ENCODE measurements around the gene PIK3AP1.

GRCh38 chr10:96768136-96768535 lies 47.8 kb upstream of the PIK3AP1 start:
- TF ChIP-seq FOXP2 (optimal IDR thresholded peaks at IDR 0.05; ENCODE audit: control extremely low read depth, extremely low read length, insufficient read depth): no peak
- TF ChIP-seq POLR2AphosphoS5 (IDR thresholded peaks at IDR 0.05; ENCODE audit: borderline replicate concordance, low read depth, low read length): no peak
- no peak for TF ChIP-seq EZH2 (IDR thresholded peaks at IDR 0.05)

Measured in SK-N-MC (cell line).